Testis (tissue), 3 donors: ENCODE measurements around the gene PPP1R37. TPM values are rescaled to one million over a fixed set of nuclear protein-coding genes. Genes with fewer than 3 reads are reported as not detected.

Experiments used
- DNase-seq: peaks from one replicate; pipeline ENCODE4 v3.0.0-alpha.2; 2019
- H3K27ac ChIP-seq, 2 donors: fragments of 200-600 bp; sonication (generic); one replicate each; pipeline ENCODE4 v1.5.1; 2019
- H3K27me3 ChIP-seq: fragments of 200-600 bp; sonication (generic); one replicate; pipeline ENCODE4 v1.5.1; 2019
- H3K36me3 ChIP-seq: fragments of 200-600 bp; sonication (generic); one replicate; pipeline ENCODE4 v1.5.1; 2017; ENCODE audit warnings: low read depth; ENCODE audit errors: missing control alignments
- H3K4me1 ChIP-seq: fragments of 200-600 bp; sonication (generic); one replicate; pipeline ENCODE4 v1.5.1; 2019
- H3K4me3 ChIP-seq, 2 donors: fragments of 200-600 bp; sonication (generic); one replicate each; pipeline ENCODE4 v1.5.1; 2017 to 2019
- H3K9me3 ChIP-seq: fragments of 200-600 bp; sonication (generic); one replicate; pipeline ENCODE4 v1.5.1; 2017
- CTCF ChIP-seq, 3 experiments: fragments of 450-650 bp in 2 of 3; fragments of 200-600 bp in 1 of 3; sonication (generic) in 1 of 3; IDR thresholded peaks; one replicate each; pipeline ENCODE4 v1.5.1; 2016 to 2019; ENCODE audit warnings: antibody characterized with exemption in 3 of 3, mild to moderate bottlenecking in 2 of 3, moderate library complexity in 1 of 3
- POLR2A ChIP-seq: fragments of 450-650 bp; IDR thresholded peaks from one replicate; pipeline ENCODE4 v1.6.1; 2017; ENCODE audit warnings: antibody characterized with exemption, mild to moderate bottlenecking, moderate library complexity
- WGBS, 2 donors: methylation state at CpG; one replicate each; pipeline ENCODE4 v1.1.5; 2018; 5-methylcytosine and 5-hydroxymethylcytosine counted together
- intact Hi-C: fragments of 100-400 bp; cut with DNase I; formaldehyde crosslinking; loops from one replicate; pipeline ENCODE4 v1.15.1; 2023; ENCODE audit warnings: low total_unique reads
- polyA plus RNA-seq: library from polyadenylated mRNA; stranded (reverse); fragments of 350-450 nt; fragmentation: Illumina TruSeq; extraction: RNeasy Lipid Tissue Mini Kit (QIAGEN cat#74804); gene quantifications from one replicate; pipeline ENCODE4 v1.2.3, GENCODE V29; 2014; ENCODE audit warnings: low read depth, low replicate concordance; ENCODE audit not compliant: insufficient read depth
- total RNA-seq, 2 donors: library from RNA; depleted of rRNA; stranded (reverse); fragments of >200 nt; gene quantifications; one replicate each; pipeline ENCODE4 v1.2.3, GENCODE V29; 2016

Gene PPP1R37
- total and polyA plus RNA-seq, 3 donors from 2014 or later = 28.5 to 83.0 (median 82.5) TPM

GRCh38 chr19:45057444-45057843, 35.5 kb upstream of the PPP1R37 start:
- intact Hi-C loops = no loop called here
- H3K36me3 ChIP-seq = no peaks in the 10 kb centered on the region
- 79 to 87% methylated on average over 8 to 9 of the region's 9 CpGs for WGBS, 2 donors
- H3K9me3 ChIP-seq = no peaks in the 10 kb centered on the region
- TF ChIP-seq POLR2A = no peak
- no peak for TF ChIP-seq CTCF (IDR thresholded peaks at IDR 0.05)
- H3K4me3 ChIP-seq = no peak overlapping the region
- H3K4me1 ChIP-seq = no peaks in the 10 kb centered on the region
- H3K27ac ChIP-seq = no peak overlapping the region
- DNase-seq = no peak
- no peaks in the 10 kb centered on the region for H3K27me3 ChIP-seq

GRCh38 chr19:45058622-45059159, 34.3 kb upstream of the PPP1R37 start:
- no peaks in the 10 kb centered on the region for H3K9me3 ChIP-seq
- DNase-seq = no peak
- no peak overlapping the region for H3K4me3 ChIP-seq
- WGBS, 2 donors = 78 to 81% methylated on average over 14 of the region's 14 CpGs
- no peak for TF ChIP-seq POLR2A
- no peak for TF ChIP-seq CTCF (IDR thresholded peaks at IDR 0.05)
- no peaks in the 10 kb centered on the region for H3K27me3 ChIP-seq
- no peaks in the 10 kb centered on the region for H3K4me1 ChIP-seq
- H3K36me3 ChIP-seq = no peaks in the 10 kb centered on the region
- H3K27ac ChIP-seq = no peak overlapping the region
- intact Hi-C loops = no loop called here

- no peak overlapping the region for H3K27ac ChIP-seq
- peak; percentile 90 for DNase-seq
- H3K36me3 ChIP-seq = no peaks in the 10 kb centered on the region
- no peaks in the 10 kb centered on the region for H3K27me3 ChIP-seq
- H3K9me3 ChIP-seq = no peaks in the 10 kb centered on the region
- no peaks in the 10 kb centered on the region for H3K4me1 ChIP-seq
- TF ChIP-seq CTCF (IDR thresholded peaks at IDR 0.05) (peak; percentile 81 to 92 (median 83)), POLR2A (no peak)
- H3K4me3 ChIP-seq = no peak overlapping the region
- WGBS, 2 donors = 64 to 82% methylated on average over 12 to 16 of the region's 16 CpGs
- intact Hi-C loops = no loop called here
Measured at GRCh38 chr19:45059258-45059965, 33.6 kb upstream of the PPP1R37 start.

GRCh38 chr19:45061965-45062364, 31.0 kb upstream of the PPP1R37 start:
- 88 to 100% methylated on average over 4 of the region's 4 CpGs for WGBS, 2 donors
- intact Hi-C loops = no loop called here
- H3K36me3 ChIP-seq = no peaks in the 10 kb centered on the region
- H3K27me3 ChIP-seq = no peaks in the 10 kb centered on the region
- H3K4me1 ChIP-seq = no peaks in the 10 kb centered on the region
- no peak overlapping the region for H3K4me3 ChIP-seq
- TF ChIP-seq CTCF (IDR thresholded peaks at IDR 0.05) = no peak
- no peak for TF ChIP-seq POLR2A
- no peak for DNase-seq
- H3K27ac ChIP-seq = no peak overlapping the region
- H3K9me3 ChIP-seq = no peaks in the 10 kb centered on the region
